Measurements from ENCODE around the gene SCRN1.
"Not testable (repeated sequence)": the region's sequence is repeated elsewhere in the genome, so short reads cannot be mapped to it uniquely, and the experiment has no call there.

SCRN1 gene

GRCh38 chr7:29968683-29969395 lies 20.8 kb downstream of the SCRN1 start:
- Histone ChIP-seq H2AK5ac (ENCODE audit: low read length) (no peak overlapping the region), H2BK120ac (ENCODE audit: insufficient read depth, low read length, poor library complexity) (no peak overlapping the region), H3K79me2 (ENCODE audit: control insufficient read depth, insufficient read depth, low read length, poor library complexity) (no peaks in the 10 kb centered on the region), H3K4me2 (ENCODE audit: low read length) (peak overlapping the region; percentile 2), H3K36me3 (ENCODE audit: control insufficient read depth in 1 of 2, insufficient read depth in 2 of 2, low read length in 2 of 2) (no peaks in the 10 kb centered on the region), H4K8ac (ENCODE audit: low read depth, low read length) (no peak overlapping the region), H3K18ac (ENCODE audit: low read length) (no peak overlapping the region), H3K4me3 (ENCODE audit: low read depth, low read length) (no peak overlapping the region), H3K4me1 (ENCODE audit: control insufficient read depth in 1 of 2, insufficient read depth in 2 of 2, low read length in 2 of 2) (peaks cover 0 to 2% of the 10 kb centered on the region in 2 experiments), H2BK5ac (ENCODE audit: low read depth, low read length, poor library complexity) (no peak overlapping the region), H2BK12ac (ENCODE audit: low read length) (no peak overlapping the region), H3K23ac (ENCODE audit: low read length) (no peak overlapping the region), H3K9me3 (ENCODE audit: insufficient read depth, low read depth, low read length) (no peaks in the 10 kb centered on the region), H3K27ac (ENCODE audit: low read depth, low read length) (no peak overlapping the region), H3K4ac (ENCODE audit: low read depth, low read length) (no peak overlapping the region), H4K91ac (ENCODE audit: low read depth, low read length) (no peak overlapping the region), H2AFZ (ENCODE audit: insufficient read depth, low read length, poor library complexity) (no peak overlapping the region), H3K79me1 (ENCODE audit: low read length) (no peaks in the 10 kb centered on the region), H3K27me3 (ENCODE audit: insufficient read depth, low read length) (no peaks in the 10 kb centered on the region), H3K9ac (ENCODE audit: low read length) (no peak overlapping the region), H3K14ac (ENCODE audit: low read length) (no peak overlapping the region), H4K12ac (ENCODE audit: low read depth, low read length) (no peak overlapping the region)
- no peak for DNase-seq
- no CpG with 5 or more reads among the region's 12 CpGs for WGBS (ENCODE audit: extremely low coverage, insufficient coverage, insufficient read length)

GRCh38 chr7:29965030-29965429 lies 24.6 kb downstream of the SCRN1 start:
- no peak overlapping the region for H3K4me2 ChIP-seq (ENCODE audit: low read length)
- no peak overlapping the region for H3K23ac ChIP-seq (ENCODE audit: low read length)
- no peak overlapping the region for H4K8ac ChIP-seq (ENCODE audit: low read depth, low read length)
- H4K91ac ChIP-seq (ENCODE audit: low read depth, low read length) = no peak overlapping the region
- no peak for DNase-seq
- H3K9ac ChIP-seq (ENCODE audit: low read length) = no peak overlapping the region
- H3K14ac ChIP-seq (ENCODE audit: low read length) = no peak overlapping the region
- H3K4me1 ChIP-seq (ENCODE audit: control insufficient read depth in 1 of 2, insufficient read depth in 2 of 2, low read length in 2 of 2) = peaks cover 0 to 2% of the 10 kb centered on the region in 2 experiments
- H2BK120ac ChIP-seq (ENCODE audit: insufficient read depth, low read length, poor library complexity) = no peak overlapping the region
- no peak overlapping the region for H3K18ac ChIP-seq (ENCODE audit: low read length)
- no peaks in the 10 kb centered on the region for H3K27me3 ChIP-seq (ENCODE audit: insufficient read depth, low read length)
- no peak overlapping the region for H2BK12ac ChIP-seq (ENCODE audit: low read length)
- H2AK5ac ChIP-seq (ENCODE audit: low read length) = no peak overlapping the region
- WGBS (ENCODE audit: extremely low coverage, insufficient coverage, insufficient read length) = no CpG with 5 or more reads among the region's 3 CpGs
- H4K12ac ChIP-seq (ENCODE audit: low read depth, low read length) = no peak overlapping the region
- no peak overlapping the region for H3K4me3 ChIP-seq (ENCODE audit: low read depth, low read length)
- H3K79me1 ChIP-seq (ENCODE audit: low read length) = no peaks in the 10 kb centered on the region
- peaks cover 0 to 3% of the 10 kb centered on the region in 2 experiments for H3K36me3 ChIP-seq (ENCODE audit: control insufficient read depth in 1 of 2, insufficient read depth in 2 of 2, low read length in 2 of 2)
- no peak overlapping the region for H2AFZ ChIP-seq (ENCODE audit: insufficient read depth, low read length, poor library complexity)
- no peak overlapping the region for H3K4ac ChIP-seq (ENCODE audit: low read depth, low read length)
- H2BK5ac ChIP-seq (ENCODE audit: low read depth, low read length, poor library complexity) = no peak overlapping the region
- no peak overlapping the region for H3K27ac ChIP-seq (ENCODE audit: low read depth, low read length)
- no peaks in the 10 kb centered on the region for H3K79me2 ChIP-seq (ENCODE audit: control insufficient read depth, insufficient read depth, low read length, poor library complexity)
- H3K9me3 ChIP-seq (ENCODE audit: insufficient read depth, low read depth, low read length) = no peaks in the 10 kb centered on the region

GRCh38 chr7:29962035-29962434 lies 27.6 kb downstream of the SCRN1 start:
- Histone ChIP-seq H3K18ac (ENCODE audit: low read length) (no peak overlapping the region), H3K9me3 (ENCODE audit: insufficient read depth, low read depth, low read length) (no peaks in the 10 kb centered on the region), H3K4me2 (ENCODE audit: low read length) (no peak overlapping the region), H2BK120ac (ENCODE audit: insufficient read depth, low read length, poor library complexity) (no peak overlapping the region), H2AFZ (ENCODE audit: insufficient read depth, low read length, poor library complexity) (no peak overlapping the region), H3K14ac (ENCODE audit: low read length) (no peak overlapping the region), H3K79me1 (ENCODE audit: low read length) (no peaks in the 10 kb centered on the region), H3K36me3 (ENCODE audit: control insufficient read depth in 1 of 2, insufficient read depth in 2 of 2, low read length in 2 of 2) (peaks cover 2 to 3% of the 10 kb centered on the region in 2 experiments), H3K27ac (ENCODE audit: low read depth, low read length) (no peak overlapping the region), H3K4me3 (ENCODE audit: low read depth, low read length) (no peak overlapping the region), H4K8ac (ENCODE audit: low read depth, low read length) (no peak overlapping the region), H4K12ac (ENCODE audit: low read depth, low read length) (no peak overlapping the region), H2BK12ac (ENCODE audit: low read length) (no peak overlapping the region), H2BK5ac (ENCODE audit: low read depth, low read length, poor library complexity) (no peak overlapping the region), H3K9ac (ENCODE audit: low read length) (no peak overlapping the region), H3K79me2 (ENCODE audit: control insufficient read depth, insufficient read depth, low read length, poor library complexity) (no peaks in the 10 kb centered on the region), H3K4me1 (ENCODE audit: control insufficient read depth in 1 of 2, insufficient read depth in 2 of 2, low read length in 2 of 2) (no peaks in the 10 kb centered on the region), H3K23ac (ENCODE audit: low read length) (no peak overlapping the region), H3K4ac (ENCODE audit: low read depth, low read length) (no peak overlapping the region), H4K91ac (ENCODE audit: low read depth, low read length) (no peak overlapping the region), H2AK5ac (ENCODE audit: low read length) (no peak overlapping the region), H3K27me3 (ENCODE audit: insufficient read depth, low read length) (no peaks in the 10 kb centered on the region)
- WGBS (ENCODE audit: extremely low coverage, insufficient coverage, insufficient read length) = no CpG with 5 or more reads among the region's 1 CpG
- DNase-seq = no peak

GRCh38 chr7:29961611-29962010 lies 28.0 kb downstream of the SCRN1 start:
- not testable (repeated sequence) for H3K4me2 ChIP-seq (ENCODE audit: low read length); H2AK5ac ChIP-seq (ENCODE audit: low read length); H3K9ac ChIP-seq (ENCODE audit: low read length); H3K79me2 ChIP-seq (ENCODE audit: control insufficient read depth, insufficient read depth, low read length, poor library complexity); H3K27ac ChIP-seq (ENCODE audit: low read depth, low read length); H3K27me3 ChIP-seq (ENCODE audit: insufficient read depth, low read length); H3K4ac ChIP-seq (ENCODE audit: low read depth, low read length); H3K23ac ChIP-seq (ENCODE audit: low read length); H3K14ac ChIP-seq (ENCODE audit: low read length); H2AFZ ChIP-seq (ENCODE audit: insufficient read depth, low read length, poor library complexity); H2BK120ac ChIP-seq (ENCODE audit: insufficient read depth, low read length, poor library complexity); H3K18ac ChIP-seq (ENCODE audit: low read length); H4K91ac ChIP-seq (ENCODE audit: low read depth, low read length); H4K8ac ChIP-seq (ENCODE audit: low read depth, low read length); H3K4me3 ChIP-seq (ENCODE audit: low read depth, low read length); H3K4me1 ChIP-seq (ENCODE audit: control insufficient read depth in 1 of 2, insufficient read depth in 2 of 2, low read length in 2 of 2); H4K12ac ChIP-seq (ENCODE audit: low read depth, low read length); H3K79me1 ChIP-seq (ENCODE audit: low read length); H3K36me3 ChIP-seq (ENCODE audit: control insufficient read depth in 1 of 2, insufficient read depth in 2 of 2, low read length in 2 of 2); DNase-seq; H3K9me3 ChIP-seq (ENCODE audit: insufficient read depth, low read depth, low read length); H2BK5ac ChIP-seq (ENCODE audit: low read depth, low read length, poor library complexity); H2BK12ac ChIP-seq (ENCODE audit: low read length)
- WGBS (ENCODE audit: extremely low coverage, insufficient coverage, insufficient read length) = no CpG with 5 or more reads among the region's 19 CpGs

Data from trophoblast cell (in vitro differentiated cells and primary cell).